Measurements from ENCODE around the gene MYO1D. TPM values are rescaled to one million over a fixed set of nuclear protein-coding genes. Genes with fewer than 3 reads are reported as not detected.

The MYO1D gene
- total and polyA plus RNA-seq, 2 donors (not counting 3 experiments of a cell fraction or from before 2014, with no cell fraction given) = 37.8 to 85.5 TPM

GRCh38 chr17:32786169-32786568 lies 90.8 kb downstream of the MYO1D start:
- peaks cover 2% of the 10 kb centered on the region for H3K79me2 ChIP-seq (ENCODE audit: control insufficient read depth, insufficient read depth, low read length)
- FAIRE-seq = no peak
- peaks cover 4% of the 10 kb centered on the region for H3K4me1 ChIP-seq (ENCODE audit: control insufficient read depth, extremely low read depth, insufficient read depth, low read length)
- intact Hi-C loops (cut with micrococcal nuclease) (no loop called here), dilution Hi-C loops (cut with MboI; ENCODE audit: extremely low pct_ligation_motif_present, low sequenced_read_pairs) (no loop called here)
- POLR2A ChIA-PET = no interaction called here
- no peaks in the 10 kb centered on the region for H4K20me1 ChIP-seq (replicated peaks; ENCODE audit: control insufficient read depth, extremely low read depth, insufficient read depth, low read length)
- DNase-seq (ENCODE audit: low read depth, low spot score) = no peak
- H3K36me3 ChIP-seq (ENCODE audit: control insufficient read depth in 2 of 2, extremely low read depth in 1 of 2, insufficient read depth in 2 of 2, low read length in 2 of 2) = no peaks in the 10 kb centered on the region
- no peak overlapping the region for H3K27ac ChIP-seq (ENCODE audit: insufficient read depth, low read depth, low read length)
- H3K4me2 ChIP-seq (ENCODE audit: insufficient read depth, low read length) = no peak overlapping the region
- no peak overlapping the region for H3K9ac ChIP-seq (replicated peaks; ENCODE audit: extremely low read depth, insufficient read depth, low read length)
- no peak for TF ChIP-seq GATA2 (IDR thresholded peaks at IDR 0.05; ENCODE audit: insufficient read depth, insufficient read length, low read depth, low read length)
- no peak for TF ChIP-seq POLR2A (IDR thresholded peaks at IDR 0.05; ENCODE audit: low read depth, low read length)
- no peak for TF ChIP-seq POLR2AphosphoS5 (IDR thresholded peaks at IDR 0.05; ENCODE audit: insufficient read depth, low read depth, low read length)
- no peak for TF ChIP-seq MAX (IDR thresholded peaks at IDR 0.05; ENCODE audit: insufficient read depth, insufficient read length)
- TF ChIP-seq MYC (IDR thresholded peaks at IDR 0.05; ENCODE audit: low read depth, low read length) = no peak
- TF ChIP-seq EZH2 (IDR thresholded peaks at IDR 0.05; ENCODE audit: borderline replicate concordance, low read depth, low read length, severe bottlenecking) = no peak
- no peak for TF ChIP-seq JUN (IDR thresholded peaks at IDR 0.05; ENCODE audit: borderline replicate concordance, insufficient read depth, insufficient read length, low read depth)
- no peak for TF ChIP-seq CTCF (IDR thresholded peaks at IDR 0.05; ENCODE audit: extremely low read depth in 1 of 2, insufficient read depth in 1 of 2, low read depth in 1 of 2, low read length in 2 of 2)
- TF ChIP-seq FOS (IDR thresholded peaks at IDR 0.05; ENCODE audit: borderline replicate concordance, insufficient read depth, low read length) = no peak
- CTCF ChIA-PET = interaction anchor here (1.0 to 3.8 kb wide), 3 partner anchors 91 to 124 kb away, joined by 4 to 29 read pairs (median 16); partner anchors contain the start of gene MYO1D
- H2AFZ ChIP-seq (ENCODE audit: low read depth, low read length) = no peak overlapping the region
- H3K9me1 ChIP-seq (replicated peaks; ENCODE audit: control insufficient read depth, extremely low read depth, insufficient read depth, low read length) = no peaks in the 10 kb centered on the region
- H3K27me3 ChIP-seq (ENCODE audit: control insufficient read depth in 2 of 2, insufficient read depth in 2 of 2, low read length in 2 of 2) = no peaks in the 10 kb centered on the region
- no peak overlapping the region for H3K4me3 ChIP-seq (replicated peaks in 1 of 3; ENCODE audit: insufficient read depth in 1 of 3, low read depth in 1 of 3, low read length in 3 of 3)
- H3K9me3 ChIP-seq (replicated peaks; ENCODE audit: control insufficient read depth, insufficient read depth, low read length) = no peaks in the 10 kb centered on the region
- no TSS peak for BruUV-seq (replicated peaks)
